GM19467 (cell line): ENCODE data around the gene PCSK5.

Experiments used
- ATAC-seq: cut with Tn5 transposase; IDR thresholded peaks from one replicate; pipeline ENCODE4 v1.9.1; 2021; ENCODE audit warnings: mild to moderate bottlenecking, moderate library complexity; ENCODE audit not compliant: unreplicated experiment

PCSK5 gene

DNA sequence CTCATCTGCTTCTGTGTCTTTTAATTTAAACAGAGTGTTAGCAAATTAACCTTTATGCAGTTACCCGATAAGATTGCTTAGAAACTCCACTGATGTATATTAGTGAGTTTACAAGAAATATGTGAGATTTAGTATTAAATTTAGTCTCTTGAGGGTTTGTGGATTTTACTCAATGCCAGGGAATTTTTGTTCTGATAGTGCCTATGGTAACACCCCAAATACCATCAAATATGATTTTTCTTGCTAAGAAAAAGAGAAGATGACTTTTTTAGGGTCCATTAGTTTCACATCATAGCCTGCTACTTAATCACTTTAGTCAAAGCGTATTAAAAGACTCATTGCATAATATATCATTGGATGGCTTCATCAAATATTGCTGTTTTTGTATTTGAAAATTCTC, 224.9 kb downstream of the PCSK5 start:
- ATAC-seq = no peak

DNA sequence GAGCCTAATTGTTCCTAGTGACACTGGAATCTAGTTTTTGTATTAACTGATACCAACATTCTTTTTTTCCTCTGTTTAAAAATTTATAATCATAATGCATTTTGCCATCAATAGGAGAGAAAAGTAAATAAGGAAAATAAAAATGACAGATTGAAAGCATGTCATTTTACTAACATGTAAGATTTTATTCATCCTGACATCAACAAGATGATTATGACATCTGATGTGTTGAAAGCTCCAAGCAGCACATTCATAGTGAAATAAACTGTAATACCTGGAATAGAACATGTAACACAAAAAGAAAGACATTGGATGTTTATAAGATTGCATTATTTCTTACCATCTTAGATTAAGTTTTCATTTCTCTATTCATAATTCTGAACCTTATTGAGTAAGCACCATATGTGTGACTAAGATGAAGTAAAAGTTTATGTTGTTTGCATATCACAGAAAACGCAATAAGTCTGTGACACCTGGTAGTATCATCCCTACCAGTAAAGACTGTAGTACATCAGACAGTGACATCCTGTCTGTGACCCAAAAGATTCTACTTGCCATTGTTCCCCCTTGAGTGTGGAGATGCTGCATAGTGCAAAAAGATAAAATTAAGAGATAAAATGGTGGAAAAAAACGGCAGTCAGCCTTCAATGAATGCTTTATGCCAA, 225.6 kb downstream of the PCSK5 start:
- ATAC-seq = no peak

- no peak for ATAC-seq
These were observed 226.4 kb downstream of the PCSK5 start for GRCh38 chr9:76116913-76117312.

DNA sequence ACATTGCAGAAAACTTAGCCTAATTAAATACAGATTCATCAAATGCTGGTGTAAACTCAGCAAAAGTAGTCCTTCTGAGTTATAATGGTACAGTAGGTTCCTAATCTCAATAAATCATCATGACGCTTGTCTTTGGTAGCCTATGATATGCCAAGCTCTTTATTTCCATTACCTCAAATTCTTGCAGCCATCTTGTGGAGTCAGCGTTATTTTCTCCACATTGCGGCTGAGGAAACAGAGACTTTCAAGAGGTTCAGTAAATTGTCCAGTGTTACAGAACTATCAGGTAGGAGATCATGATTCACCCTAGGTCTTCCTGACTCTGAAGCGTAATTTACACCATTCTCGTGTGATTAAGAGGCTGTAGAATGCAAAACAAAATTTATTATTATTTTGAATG, 237.2 kb downstream of the PCSK5 start:
- ATAC-seq = no peak

DNA sequence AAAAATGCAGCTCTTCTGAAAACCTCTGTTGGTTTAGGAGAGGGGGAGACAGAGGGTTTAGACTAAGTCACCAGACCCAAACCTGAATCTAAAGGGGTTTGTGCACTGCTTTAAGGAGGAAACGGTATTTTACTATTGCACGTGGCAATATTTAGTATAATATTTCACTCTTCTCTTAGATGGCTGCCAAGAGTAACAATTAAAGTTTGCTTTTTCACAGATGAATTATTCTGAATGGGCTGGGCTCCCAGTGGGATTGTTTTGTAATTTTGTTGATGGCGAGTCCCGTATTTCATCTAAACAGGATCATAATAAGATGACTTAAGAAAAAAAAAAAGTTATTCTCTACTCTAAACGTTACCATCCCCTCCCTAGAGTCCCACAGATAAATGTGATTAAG, 245.4 kb downstream of the PCSK5 start:
- ATAC-seq = no peak

DNA sequence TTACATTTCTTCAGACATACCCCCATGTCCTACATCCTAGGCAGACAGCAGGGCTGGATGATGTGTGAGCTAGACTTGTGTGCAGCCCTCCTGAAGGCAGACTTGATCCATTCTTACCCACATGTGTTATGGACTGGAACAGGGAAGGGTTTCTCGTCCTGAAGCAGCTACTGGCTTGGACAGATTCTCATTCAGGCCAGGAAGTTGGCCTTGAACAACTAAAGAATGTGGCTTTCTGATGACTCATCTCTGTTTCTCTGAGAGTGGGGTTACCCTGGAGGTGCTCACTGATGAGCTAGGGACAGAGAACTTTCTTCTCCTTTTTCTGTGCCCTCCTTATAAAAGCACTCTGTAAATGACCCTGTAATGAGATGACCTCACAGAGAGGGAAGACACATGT, 246.5 kb downstream of the PCSK5 start:
- ATAC-seq = no peak

DNA sequence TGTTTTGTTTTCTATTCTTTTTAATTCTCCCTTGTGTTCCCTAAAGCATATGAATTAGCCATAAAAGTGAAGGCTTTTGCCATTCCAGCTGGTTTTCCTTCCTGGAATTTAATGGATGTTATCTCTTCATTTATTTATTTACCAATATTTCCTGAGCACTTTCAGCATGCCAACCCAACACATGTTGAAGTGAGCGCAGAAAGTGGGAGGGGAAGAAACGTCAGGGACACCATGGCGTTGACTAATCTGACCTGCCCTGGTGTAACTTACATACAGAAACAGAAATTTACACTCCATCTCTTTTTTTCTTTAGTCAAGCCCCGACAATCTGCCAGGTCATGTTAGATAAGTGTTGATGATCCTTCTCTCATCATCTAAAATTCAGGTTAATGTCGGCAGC, 247.5 kb downstream of the PCSK5 start:
- ATAC-seq = no peak

- ATAC-seq = no peak
These were observed 247.9 kb downstream of the PCSK5 start for GRCh38 chr9:76138360-76138759.

- no peak for ATAC-seq
These were observed 253.4 kb downstream of the PCSK5 start for GRCh38 chr9:76143834-76144233.

DNA sequence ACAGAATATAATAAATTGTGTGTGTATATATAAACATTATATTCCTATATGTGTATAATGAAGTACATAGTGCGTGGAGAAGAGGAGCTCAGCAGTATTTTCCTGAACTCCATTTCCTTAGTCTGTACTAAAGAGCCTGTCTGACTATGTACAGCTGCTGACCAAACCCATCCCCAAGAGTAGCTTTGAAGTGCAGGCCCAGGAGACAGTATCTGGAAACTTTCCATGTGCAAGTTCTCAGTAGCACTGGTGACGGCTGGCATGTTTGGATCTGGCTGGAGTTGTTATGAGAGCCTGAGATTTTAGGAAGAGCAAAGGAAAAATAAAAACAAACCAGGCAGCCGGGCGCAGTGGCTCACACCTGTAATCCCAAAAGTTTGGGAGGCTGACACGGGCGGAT, 259.5 kb downstream of the PCSK5 start:
- ATAC-seq = no peak

- no peak for ATAC-seq
These were observed 260.8 kb downstream of the PCSK5 start for GRCh38 chr9:76151267-76151666.

GRCh38 chr9:76153339-76153738, 262.9 kb downstream of the PCSK5 start:
- ATAC-seq = no peak

DNA sequence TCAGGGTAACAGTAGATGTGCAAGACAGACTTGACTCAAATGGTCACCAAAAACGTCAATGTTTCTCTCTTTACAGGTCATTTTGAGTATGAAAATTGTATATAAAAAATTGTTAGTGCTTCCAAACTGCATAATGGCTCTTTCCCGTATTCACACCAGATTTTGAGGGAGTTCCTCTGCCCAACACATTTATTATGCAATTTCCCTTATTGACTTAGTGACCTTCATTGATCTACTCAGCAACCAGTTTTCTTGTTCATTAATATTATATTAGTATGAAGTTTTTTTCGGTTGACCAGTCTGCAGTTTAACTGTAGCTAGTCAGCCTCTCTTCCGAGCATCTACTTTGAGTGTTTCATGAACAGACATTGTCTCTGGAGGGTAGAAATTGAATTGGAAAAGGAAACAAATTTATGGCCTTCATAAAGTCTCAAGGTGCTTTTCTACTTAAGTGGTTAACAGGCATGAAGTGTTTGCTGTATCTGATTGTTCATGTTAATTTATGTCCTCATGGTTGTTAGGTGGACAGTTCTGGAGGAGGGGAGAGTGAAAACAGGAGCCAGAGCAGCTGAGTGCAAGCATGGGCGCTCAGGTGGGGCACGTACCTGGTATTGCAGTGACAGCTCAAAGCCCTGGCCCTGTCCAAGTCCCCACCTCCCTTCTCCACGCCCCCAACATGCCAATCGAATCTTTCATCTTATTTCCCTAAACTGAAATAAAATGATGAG, 263.6 kb downstream of the PCSK5 start:
- no peak for ATAC-seq

- ATAC-seq = no peak
These were observed 264.9 kb downstream of the PCSK5 start for GRCh38 chr9:76155361-76155760.

DNA sequence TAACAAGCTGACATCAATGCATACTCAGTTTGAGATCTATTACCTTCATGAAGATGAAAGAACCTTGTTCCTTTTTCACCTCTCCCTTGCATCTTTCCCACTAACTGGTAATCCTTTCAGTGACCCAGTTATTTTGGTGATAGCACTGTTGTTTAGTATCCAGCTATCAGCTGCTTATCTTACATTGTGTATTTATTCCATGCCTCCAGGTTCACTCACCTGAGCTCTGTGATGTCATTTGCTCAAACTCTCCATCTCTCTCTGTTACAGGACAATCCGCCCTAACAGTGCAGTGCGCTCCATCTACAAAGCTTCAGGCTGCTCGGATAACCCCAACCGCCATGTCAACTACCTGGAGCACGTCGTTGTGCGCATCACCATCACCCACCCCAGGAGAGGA, 268.2 kb downstream of the PCSK5 start:
- no peak for ATAC-seq

DNA sequence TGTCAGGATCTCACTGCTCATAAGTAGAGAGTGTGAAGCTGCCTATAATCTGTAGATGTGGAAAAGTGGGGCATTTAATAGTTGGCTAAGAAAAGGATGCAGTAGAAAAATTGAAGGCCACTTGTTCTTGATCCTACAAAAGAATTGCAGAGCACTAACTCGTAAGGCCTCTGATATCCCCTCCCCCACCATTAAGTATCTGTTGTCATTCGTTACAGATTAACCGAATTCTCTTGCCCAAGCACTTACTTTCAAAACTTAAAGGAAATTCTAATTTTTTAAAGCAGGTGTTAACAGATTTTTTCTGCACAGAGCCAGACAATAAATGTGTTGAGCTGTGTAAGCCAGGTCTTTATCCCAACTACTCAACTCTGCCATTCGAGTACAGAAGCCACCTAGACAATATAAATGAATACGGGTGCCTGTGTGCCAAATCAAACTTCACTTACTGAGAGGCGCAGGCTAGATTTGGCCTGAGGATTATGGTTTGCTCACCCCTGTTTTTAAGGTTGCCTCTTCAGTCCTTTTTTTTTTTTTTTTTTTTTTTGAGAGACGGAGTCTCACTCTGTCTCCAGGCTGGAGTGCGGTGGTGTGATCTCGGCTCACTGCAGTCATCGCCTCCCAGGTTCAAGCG, 268.9 kb downstream of the PCSK5 start:
- ATAC-seq = no peak

- no peak for ATAC-seq
These were observed 270.6 kb downstream of the PCSK5 start for GRCh38 chr9:76161106-76161505.

DNA sequence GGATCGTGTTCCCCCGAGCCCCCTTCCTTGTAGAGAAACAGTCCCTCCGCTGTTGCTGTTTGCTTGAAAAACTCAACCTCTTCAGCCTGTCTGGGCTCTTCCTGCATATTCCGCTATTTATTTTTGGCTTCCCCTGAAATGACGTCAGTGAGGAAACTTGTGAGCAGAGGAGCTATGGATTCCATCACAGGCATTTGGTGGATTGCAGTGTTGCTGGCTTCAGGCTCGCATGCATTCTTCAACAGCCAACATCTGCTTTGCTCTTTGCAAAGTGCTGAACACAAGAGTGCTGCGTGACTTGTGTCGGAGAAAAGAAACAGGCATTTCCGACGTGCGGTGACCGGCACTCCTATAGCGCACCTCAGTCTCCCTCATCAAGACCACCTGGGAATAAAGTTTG, 271.1 kb downstream of the PCSK5 start:
- no peak for ATAC-seq

DNA sequence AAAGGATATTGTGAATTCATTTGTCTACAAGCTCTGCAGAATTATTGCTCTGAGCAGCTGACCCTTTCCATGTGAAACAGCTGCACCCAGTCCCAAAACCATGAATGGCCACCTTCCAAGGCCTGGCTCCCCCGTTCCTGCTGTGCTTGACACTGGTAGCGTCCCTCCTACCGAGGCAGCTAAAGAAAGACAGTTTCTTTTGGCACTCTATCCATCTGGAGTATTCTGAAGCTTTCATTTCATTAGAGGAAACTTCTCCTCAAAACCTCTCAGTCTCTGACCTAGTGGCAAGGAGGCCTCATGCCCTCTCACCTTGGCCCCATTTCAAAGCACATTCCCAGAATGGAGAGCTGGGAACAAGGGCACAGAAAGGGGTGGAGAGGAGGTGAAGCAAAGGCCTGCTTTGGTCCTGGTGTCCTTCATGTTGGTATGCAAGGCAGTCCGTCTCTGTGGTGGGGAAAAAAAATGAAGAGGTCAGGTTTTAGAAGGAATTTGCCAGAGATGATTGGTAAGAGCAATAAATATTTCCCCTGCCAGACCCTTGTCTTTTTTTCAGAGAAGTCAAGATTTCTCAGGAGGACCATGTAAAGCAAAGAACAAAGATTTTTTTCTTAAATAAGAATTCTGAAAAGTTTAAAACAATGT, 271.7 kb downstream of the PCSK5 start:
- no peak for ATAC-seq

DNA sequence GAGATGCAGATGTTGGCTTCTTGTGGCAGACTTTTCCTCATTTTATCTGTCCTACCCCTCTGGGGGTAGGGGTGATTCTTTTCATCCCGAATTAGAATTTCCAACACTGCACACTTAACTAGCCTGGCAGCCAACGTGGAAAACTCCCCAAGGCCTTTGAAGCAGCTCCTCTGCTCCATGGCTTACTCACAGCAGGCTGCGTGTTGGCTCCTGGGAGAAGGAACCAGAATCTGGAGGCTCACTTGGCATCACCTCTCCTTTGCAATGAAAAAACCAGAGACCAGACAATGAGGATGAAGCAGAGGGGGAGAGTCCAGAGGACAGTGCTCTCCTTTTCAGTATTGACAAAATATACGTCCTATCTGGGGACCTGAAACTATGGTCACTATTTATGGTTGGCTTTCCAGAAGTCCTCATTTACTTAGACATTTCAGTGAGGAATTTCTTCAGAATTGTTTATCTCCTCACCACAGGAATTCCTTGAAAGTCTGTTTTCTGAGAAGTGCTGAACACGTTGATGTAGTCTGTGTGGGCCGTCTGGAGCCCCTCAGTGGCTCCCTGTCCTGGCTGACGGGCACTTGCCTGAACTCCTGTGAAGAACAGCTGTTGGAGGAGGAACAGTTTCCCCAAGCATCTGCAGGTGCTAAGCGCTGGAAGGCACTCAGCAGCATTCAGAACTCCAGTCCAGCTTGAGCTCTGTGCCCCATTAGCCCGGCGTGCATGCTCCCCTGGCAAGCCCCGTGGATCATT, 272.5 kb downstream of the PCSK5 start:
- no peak for ATAC-seq

- no peak for ATAC-seq
These were observed 276.1 kb downstream of the PCSK5 start for GRCh38 chr9:76166526-76166925.
